ENCODE measurements around the gene PITRM1.

PITRM1 gene

DNA sequence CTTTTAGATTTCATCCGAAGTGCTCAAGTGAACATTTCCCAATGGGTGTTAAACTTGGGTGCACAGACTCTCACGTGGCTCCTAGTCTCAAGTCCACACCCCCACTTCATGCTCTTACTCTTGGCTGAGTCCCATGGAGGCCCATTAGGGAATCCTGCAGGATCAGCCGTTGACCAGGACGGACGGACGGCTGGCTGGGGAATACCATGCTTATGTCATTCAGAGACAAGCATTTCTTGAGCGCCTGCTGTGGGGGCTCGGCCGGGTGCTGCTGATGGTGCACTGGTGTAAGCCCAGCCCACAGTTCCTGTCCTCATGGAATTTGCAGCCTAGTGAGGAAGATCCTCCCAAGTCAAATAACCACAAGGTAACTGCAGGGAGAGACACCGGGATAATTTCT lies 44.7 kb downstream of the PITRM1 start:
- DNase-seq (ENCODE audit: extremely low read depth, low read depth) = no peak
- TF ChIP-seq, protein P1, sequence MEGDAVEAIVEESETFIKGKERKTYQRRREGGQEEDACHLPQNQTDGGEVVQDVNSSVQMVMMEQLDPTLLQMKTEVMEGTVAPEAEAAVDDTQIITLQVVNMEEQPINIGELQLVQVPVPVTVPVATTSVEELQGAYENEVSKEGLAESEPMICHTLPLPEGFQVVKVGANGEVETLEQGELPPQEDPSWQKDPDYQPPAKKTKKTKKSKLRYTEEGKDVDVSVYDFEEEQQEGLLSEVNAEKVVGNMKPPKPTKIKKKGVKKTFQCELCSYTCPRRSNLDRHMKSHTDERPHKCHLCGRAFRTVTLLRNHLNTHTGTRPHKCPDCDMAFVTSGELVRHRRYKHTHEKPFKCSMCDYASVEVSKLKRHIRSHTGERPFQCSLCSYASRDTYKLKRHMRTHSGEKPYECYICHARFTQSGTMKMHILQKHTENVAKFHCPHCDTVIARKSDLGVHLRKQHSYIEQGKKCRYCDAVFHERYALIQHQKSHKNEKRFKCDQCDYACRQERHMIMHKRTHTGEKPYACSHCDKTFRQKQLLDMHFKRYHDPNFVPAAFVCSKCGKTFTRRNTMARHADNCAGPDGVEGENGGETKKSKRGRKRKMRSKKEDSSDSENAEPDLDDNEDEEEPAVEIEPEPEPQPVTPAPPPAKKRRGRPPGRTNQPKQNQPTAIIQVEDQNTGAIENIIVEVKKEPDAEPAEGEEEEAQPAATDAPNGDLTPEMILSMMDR (IDR thresholded peaks at IDR 0.05; ENCODE audit: low read depth, low read length, missing control alignments) = no peak
- H3K4me3 ChIP-seq (replicated peaks; ENCODE audit: low read depth, low read length) = no peak overlapping the region

DNA sequence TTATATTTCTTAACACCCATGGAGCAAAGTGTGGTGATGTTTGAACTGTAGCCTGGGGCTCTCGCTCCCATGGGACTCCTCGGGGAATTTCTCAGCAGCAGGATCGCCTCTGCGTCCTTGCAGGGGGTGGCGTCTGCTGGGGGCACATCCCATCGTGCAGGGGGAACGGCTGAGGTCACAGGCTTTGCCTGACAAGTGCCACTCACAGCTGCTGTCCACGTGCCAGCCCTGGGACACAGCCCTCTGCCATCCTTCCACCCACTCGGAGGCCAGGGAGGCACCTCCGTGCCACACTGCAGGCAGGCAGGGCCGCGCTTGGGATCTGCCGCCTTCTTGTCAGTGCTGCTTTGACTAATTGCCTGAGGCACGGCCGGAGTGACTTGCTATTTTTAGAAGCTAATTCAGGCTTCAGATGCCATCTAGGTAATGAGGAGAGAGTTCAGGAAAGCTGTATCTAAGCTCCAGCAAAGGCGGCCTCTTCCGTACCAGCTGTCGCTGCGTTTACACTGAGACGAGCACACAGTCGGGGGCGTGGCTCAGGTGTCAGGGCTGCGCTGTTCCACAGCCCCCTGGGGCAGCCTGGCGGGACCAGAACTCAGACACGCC lies 45.7 kb downstream of the PITRM1 start:
- no peak overlapping the region for H3K4me3 ChIP-seq (replicated peaks; ENCODE audit: low read depth, low read length)
- no peak for DNase-seq (ENCODE audit: extremely low read depth, low read depth)
- TF ChIP-seq, protein P1 (IDR thresholded peaks at IDR 0.05; ENCODE audit: low read depth, low read length, missing control alignments) = no peak

DNA sequence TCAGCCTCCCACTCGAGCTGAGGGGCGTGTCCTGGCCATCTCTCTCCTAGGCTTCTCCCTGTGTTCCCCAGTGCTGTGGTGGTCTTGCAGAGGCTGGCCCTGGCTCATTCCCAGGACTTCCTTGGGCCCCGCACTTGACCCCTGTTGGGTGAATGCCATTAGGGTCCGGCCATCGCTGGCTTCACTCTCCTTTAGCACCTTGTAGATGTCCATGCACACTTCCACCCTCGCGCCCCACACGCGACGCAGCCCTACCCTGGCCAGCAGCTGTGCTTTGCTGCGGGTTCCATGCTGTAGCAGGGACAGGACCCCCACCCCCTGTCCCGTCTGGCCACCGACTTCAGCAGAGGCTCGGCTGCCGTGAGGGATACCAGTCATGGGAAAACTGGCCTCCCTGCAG lies 46.3 kb downstream of the PITRM1 start:
- DNase-seq (ENCODE audit: extremely low read depth, low read depth) = no peak
- TF ChIP-seq, protein P1 (IDR thresholded peaks at IDR 0.05; ENCODE audit: low read depth, low read length, missing control alignments) = no peak
- H3K4me3 ChIP-seq (replicated peaks; ENCODE audit: low read depth, low read length) = no peak overlapping the region

DNA sequence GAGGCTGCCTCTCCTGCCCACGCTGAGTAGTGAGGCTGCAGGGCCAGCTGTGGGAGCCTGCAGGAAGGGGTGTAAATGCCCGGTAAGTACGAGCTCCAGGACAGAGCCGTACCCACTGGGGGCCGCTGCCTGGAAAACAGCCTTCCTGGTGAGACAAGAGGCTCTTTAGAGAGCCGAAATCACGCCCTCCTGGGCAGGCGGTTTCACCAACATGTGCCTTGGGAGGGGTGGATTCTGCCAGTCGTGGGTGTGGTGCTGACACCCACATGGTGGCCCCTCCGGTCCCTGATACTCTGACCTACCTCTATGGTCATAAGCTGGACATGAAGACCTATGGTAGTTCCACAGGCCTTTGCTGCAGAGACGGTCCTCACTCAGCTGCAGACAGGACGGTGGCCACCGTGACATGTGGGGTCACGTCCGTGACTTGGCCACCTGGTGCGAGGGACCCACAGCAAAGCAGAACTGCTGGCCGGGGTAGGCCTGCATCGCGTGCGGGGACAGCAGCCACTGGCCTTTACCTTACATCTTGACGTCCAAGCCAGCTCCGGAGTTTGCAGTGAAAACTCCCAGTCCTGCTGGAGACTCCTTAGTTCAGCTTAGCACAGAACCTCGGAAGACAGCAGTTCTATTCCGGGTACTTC lies 46.9 kb downstream of the PITRM1 start:
- TF ChIP-seq, protein P1 (IDR thresholded peaks at IDR 0.05; ENCODE audit: low read depth, low read length, missing control alignments) = no peak
- H3K4me3 ChIP-seq (replicated peaks; ENCODE audit: low read depth, low read length) = no peak overlapping the region
- no peak for DNase-seq (ENCODE audit: extremely low read depth, low read depth)

DNA sequence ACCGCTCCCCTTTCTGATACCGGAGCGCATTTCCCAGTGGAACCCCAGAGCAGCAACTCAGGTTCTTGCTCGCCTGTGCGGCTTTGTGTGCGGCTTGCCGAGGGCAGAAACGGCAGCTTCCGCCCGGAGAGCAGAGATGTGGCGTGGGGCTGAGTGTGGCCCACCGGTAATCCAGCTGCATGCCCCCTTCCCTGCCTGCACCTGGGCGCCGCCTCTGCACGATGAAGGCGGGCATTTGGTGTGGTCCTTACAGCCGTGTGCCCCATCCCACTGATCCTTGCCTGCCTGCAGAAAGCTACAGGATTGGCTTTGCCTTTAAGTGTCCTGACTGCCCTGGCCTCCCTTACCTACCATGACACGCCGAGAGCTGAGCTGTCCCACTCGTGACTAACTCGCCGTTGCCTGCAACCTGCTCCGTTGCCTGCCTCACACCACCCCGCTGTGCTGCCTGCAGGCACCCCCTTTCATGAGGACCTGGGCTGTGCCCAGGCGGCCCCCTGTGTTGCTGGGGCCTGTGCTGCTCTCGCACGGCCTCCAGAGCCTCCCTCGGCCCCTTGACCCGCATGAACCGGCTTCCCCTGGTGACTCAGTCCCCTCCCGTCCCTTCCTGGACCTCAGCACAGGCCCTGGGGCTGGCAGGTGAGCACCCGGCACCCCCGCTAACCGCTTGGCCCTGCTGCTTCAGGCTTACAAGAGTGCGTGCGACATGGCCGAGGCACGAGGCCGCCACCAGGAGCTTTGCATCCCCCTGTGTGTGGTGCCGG lies 48.0 kb downstream of the PITRM1 start:
- DNase-seq (ENCODE audit: extremely low read depth, low read depth) = no peak
- no peak overlapping the region for H3K4me3 ChIP-seq (replicated peaks; ENCODE audit: low read depth, low read length)
- TF ChIP-seq, protein P1 (IDR thresholded peaks at IDR 0.05; ENCODE audit: low read depth, low read length, missing control alignments) = no peak

DNA sequence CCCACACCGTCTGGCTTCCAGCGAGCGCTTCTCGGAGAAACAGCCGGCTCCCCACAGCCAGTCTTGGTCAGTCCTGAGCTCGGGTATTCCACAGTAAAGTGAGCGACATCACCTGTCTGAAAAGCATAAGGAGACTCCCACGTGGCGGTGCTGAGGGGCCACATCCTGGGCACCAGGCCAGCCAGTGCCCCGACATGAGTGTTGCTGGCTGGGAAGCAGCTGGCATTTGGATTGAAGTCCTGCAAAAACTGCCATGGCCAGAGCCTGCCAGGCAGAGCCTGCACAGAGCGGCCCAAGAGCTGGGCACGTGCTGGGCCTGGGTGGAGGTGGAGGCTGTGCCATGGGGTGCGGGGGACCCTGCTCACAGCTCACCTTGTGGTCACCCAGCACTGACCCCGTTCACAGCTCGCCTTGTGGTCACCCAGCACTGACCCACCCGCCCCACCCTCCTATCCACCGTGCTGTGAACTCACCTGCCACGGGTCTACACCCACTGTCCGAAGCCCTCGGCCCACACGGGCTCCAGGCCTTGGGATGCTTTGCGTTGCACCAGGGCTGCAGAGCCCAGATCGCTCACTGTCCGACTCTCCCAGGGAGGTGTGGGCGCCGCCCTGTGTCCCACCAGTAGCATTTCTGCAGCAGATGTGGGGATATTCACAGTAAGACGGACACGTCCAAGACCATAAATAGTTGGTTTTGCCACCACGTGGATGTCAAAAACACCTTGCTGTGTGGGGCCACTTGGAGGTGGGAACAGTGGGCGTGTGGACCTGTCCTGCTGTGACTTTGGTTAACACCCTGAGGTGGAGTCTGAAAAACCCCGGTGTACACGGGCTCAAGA lies 48.8 kb downstream of the PITRM1 start:
- TF ChIP-seq, protein P1 (IDR thresholded peaks at IDR 0.05; ENCODE audit: low read depth, low read length, missing control alignments) = no peak
- DNase-seq (ENCODE audit: extremely low read depth, low read depth) = no peak
- H3K4me3 ChIP-seq (replicated peaks; ENCODE audit: low read depth, low read length) = no peak overlapping the region

Data from HFF-Myc (cell line).